Spleen (tissue), 11 donors: ENCODE results near the gene SV2A. TPM values are rescaled to one million over a fixed set of nuclear protein-coding genes. Genes with fewer than 3 reads are reported as not detected.

Experiments used
- DNase-seq: peaks from one replicate; pipeline ENCODE4 v3.0.0-alpha.2; 2020
- H3K27ac ChIP-seq, 8 donors: fragments of 200-600 bp; sonication (generic) in 7 of 8; 1 replicate in 4 of 8; 2 replicates in 4 of 8; pipeline versions ENCODE4 v1.5.0 to v1.8.0; 2016 to 2021; ENCODE audit warnings: inconsistent platforms in 4 of 8, mild to moderate bottlenecking in 4 of 8, moderate library complexity in 1 of 8
- H3K27me3 ChIP-seq, 7 donors: fragments of 200-600 bp; sonication (generic) in 6 of 7; replicated peaks in 1 of 7; 1 replicate in 4 of 7; 2 replicates in 3 of 7; pipeline versions ENCODE4 v1.5.0 to v1.8.0; 2016 to 2021; ENCODE audit warnings: inconsistent platforms in 3 of 7, mild to moderate bottlenecking in 1 of 7
- H3K36me3 ChIP-seq, 6 donors: fragments of 200-600 bp; sonication (generic) in 5 of 6; 1 replicate in 4 of 6; 2 replicates in 2 of 6; pipeline versions ENCODE4 v1.5.0 to v1.8.0; 2016 to 2021; ENCODE audit warnings: inconsistent platforms in 2 of 6
- H3K4me1 ChIP-seq, 6 donors: fragments of 200-600 bp; sonication (generic) in 5 of 6; 1 replicate in 3 of 6; 2 replicates in 3 of 6; pipeline versions ENCODE4 v1.5.0 to v1.8.0; 2016 to 2021; ENCODE audit warnings: inconsistent platforms in 3 of 6
- H3K4me3 ChIP-seq, 8 donors: fragments of 200-600 bp; sonication (generic) in 7 of 8; 1 replicate in 4 of 8; 2 replicates in 4 of 8; pipeline versions ENCODE4 v1.5.0 to v1.8.0; 2016 to 2021; ENCODE audit warnings: inconsistent platforms in 4 of 8, mild to moderate bottlenecking in 4 of 8, moderate library complexity in 2 of 8
- H3K9me3 ChIP-seq, 8 donors: fragments of 200-600 bp; sonication (generic) in 7 of 8; 1 replicate in 4 of 8; 2 replicates in 4 of 8; pipeline versions ENCODE4 v1.5.0 to v1.8.0; 2016 to 2021; ENCODE audit warnings: inconsistent platforms in 4 of 8
- CTCF ChIP-seq, 11 experiments: fragments of 200-600 bp in 7 of 11; fragments of 450-650 bp in 4 of 11; sonication (generic) in 4 of 11; IDR thresholded peaks in 8 of 11; conservative IDR thresholded peaks in 3 of 11; 1 replicate in 7 of 11; 2 replicates in 4 of 11; pipeline versions ENCODE4 v1.4.0 to v1.8.0; 2016 to 2021; ENCODE audit warnings: antibody characterized with exemption in 11 of 11, inconsistent platforms in 4 of 11, mild to moderate bottlenecking in 1 of 11
- POLR2A ChIP-seq, 3 donors: fragments of 450-650 bp; IDR thresholded peaks; one replicate each; pipeline ENCODE4 v1.5.1; 2017; ENCODE audit warnings: antibody characterized with exemption in 3 of 3, mild to moderate bottlenecking in 1 of 3
- POLR2AphosphoS5 ChIP-seq, 3 donors: sonication (generic); formaldehyde crosslinking; IDR thresholded peaks; one replicate each; pipeline ENCODE4 v1.5.1; 2017; ENCODE audit warnings: antibody characterized with exemption in 3 of 3
- WGBS, 5 donors: extraction: QIAGEN DNeasy Blood & Tissue Kit in 3 of 5; methylation state at CpG; one replicate each; pipeline versions ENCODE4 v1.1.5 to v1.1.7; 2013 to 2018; 5-methylcytosine and 5-hydroxymethylcytosine counted together
- intact Hi-C: fragments of 100-400 bp; cut with DNase I; formaldehyde crosslinking; loops from one replicate; pipeline ENCODE4 v1.15.0; 2023; ENCODE audit warnings: low total_unique reads
- polyA plus RNA-seq, 3 donors: library from polyadenylated mRNA; stranded (reverse); fragments of 200-250 nt; gene quantifications; one replicate each; pipeline ENCODE4 v1.2.1, GENCODE V29; 2013
- total RNA-seq, 7 donors: library from RNA; depleted of rRNA in 3 of 7; stranded (reverse); fragments of >200 nt in 3 of 7; fragmentation: NEBNext Ultra II Directional in 4 of 7; extraction: Animal tissue kit (Norgen Biotek cat#: 25700) in 4 of 7; gene quantifications; one replicate each; pipeline versions ENCODE4 v1.1.0 to v1.2.1, GENCODE V29; 2016 to 2021
- donor health status: healthy with polysubstance abuse.
- donor health status: DM: no; HTN: no; CAD: no; lungs with moderate emphysema.
- donor health status: DM: no; HTN: no; CAD: no.
- donor health status: Bipolar disorder and iron deficiency.
- donor health status: healthy.
- donor health status: DM: no; HTN: no; CAD: no.
- donor health status: DM: yes; HTN: yes; CAD: no.

Gene SV2A
- total and polyA plus RNA-seq, 10 donors, result 0.43 to 3.7 (median 1.9) TPM

- TF ChIP-seq POLR2A (IDR thresholded peaks at IDR 0.05) (no peak), POLR2AphosphoS5 (IDR thresholded peaks at IDR 0.05) (no peak), CTCF (IDR thresholded peaks at IDR 0.05 in 8 of 11, conservative IDR thresholded peaks at IDR 0.05 in 3 of 11) (no peak)
- peak; percentile 53 for DNase-seq
Measured at GRCh38 chr1:149903836-149904491, 13.7 kb downstream of the SV2A start.

GRCh38 chr1:149899460-149900284 lies 18.0 kb downstream of the SV2A start, which contains the start of gene BOLA1:
Gene BOLA1, plus strand, starts transcription at chr1:149899568. Its CDS starts 492 bp downstream, at chr1:149900060.
- Histone ChIP-seq H3K9me3 (no peaks in the 10 kb centered on the region), H3K27me3 (no peaks in the 10 kb centered on the region), H3K36me3 (peaks cover 0 to 3% (median 0%) of the 10 kb centered on the region in 6 donors), H3K4me1 (peaks cover 5 to 20% (median 10%) of the 10 kb centered on the region in 6 donors), H3K27ac (peak within 1 kb of the TSS; percentile 79 to 92 (median 90)), H3K4me3 (peak within 1 kb of the TSS; percentile 47 to 73 (median 60))
- DNase-seq, result peak; percentile 98
- TF ChIP-seq CTCF (IDR thresholded peaks at IDR 0.05 in 8 of 11, conservative IDR thresholded peaks at IDR 0.05 in 3 of 11) (peak in 1 of 11 experiments; percentile 19), POLR2A (IDR thresholded peaks at IDR 0.05) (peak in 1 of 3 donors; percentile 79), POLR2AphosphoS5 (IDR thresholded peaks at IDR 0.05) (peak; percentile 97 to 99 (median 97))
- 8 to 13% (median 9%) methylated on average over 46 to 65 of the region's 65 CpGs for WGBS, 5 donors
- intact Hi-C loops, result no loop called here

More at GRCh38 chr1:149903836-149904491, 13.7 kb downstream of the SV2A start:
- Histone ChIP-seq H3K27ac (no peak overlapping the region), H3K27me3 (no peaks in the 10 kb centered on the region), H3K9me3 (no peaks in the 10 kb centered on the region), H3K4me1 (peaks cover 5 to 18% (median 10%) of the 10 kb centered on the region in 6 donors), H3K4me3 (no peak overlapping the region), H3K36me3 (peaks cover 0 to 12% (median 0%) of the 10 kb centered on the region in 6 donors)
- intact Hi-C loops, result no loop called here
- 86 to 96% (median 88%) methylated on average over 5 of the region's 5 CpGs for WGBS, 5 donors

- no peak overlapping the region for H3K4me3 ChIP-seq
- no peaks in the 10 kb centered on the region for H3K9me3 ChIP-seq
- intact Hi-C loops, result no loop called here
- H3K27me3 ChIP-seq, result no peaks in the 10 kb centered on the region
- DNase-seq, result no peak
- 86 to 100% (median 92%) methylated on average over 4 of the region's 4 CpGs for WGBS, 5 donors
- H3K4me1 ChIP-seq, result peaks cover 5 to 20% (median 10%) of the 10 kb centered on the region in 6 donors
- no peak overlapping the region for H3K27ac ChIP-seq
- H3K36me3 ChIP-seq, result no peaks in the 10 kb centered on the region
- no peak for TF ChIP-seq CTCF (IDR thresholded peaks at IDR 0.05 in 8 of 11, conservative IDR thresholded peaks at IDR 0.05 in 3 of 11)
- TF ChIP-seq POLR2AphosphoS5 (IDR thresholded peaks at IDR 0.05), result no peak
- TF ChIP-seq POLR2A (IDR thresholded peaks at IDR 0.05), result no peak
Measured at GRCh38 chr1:149896575-149896974, 21.1 kb downstream of the SV2A start.

GRCh38 chr1:149888999-149889289 lies 28.7 kb downstream of the SV2A start:
- Histone ChIP-seq H3K9me3 (no peaks in the 10 kb centered on the region), H3K4me1 (peaks cover 9 to 27% (median 20%) of the 10 kb centered on the region in 6 donors), H3K27ac (peak overlapping the region; percentile 98 to 100 (median 100)), H3K36me3 (no peaks in the 10 kb centered on the region), H3K4me3 (peak overlapping the region in 6 of 8 donors; percentile 23 to 71 (median 52)), H3K27me3 (no peaks in the 10 kb centered on the region)
- peak; percentile 50 for DNase-seq
- intact Hi-C loops, result no loop called here
- WGBS, 5 donors, result 34 to 46% (median 38%) methylated on average over 6 of the region's 6 CpGs
- TF ChIP-seq POLR2A (IDR thresholded peaks at IDR 0.05) (no peak), POLR2AphosphoS5 (IDR thresholded peaks at IDR 0.05) (peak in 1 of 3 donors; percentile 1), CTCF (IDR thresholded peaks at IDR 0.05 in 8 of 11, conservative IDR thresholded peaks at IDR 0.05 in 3 of 11) (no peak)
